Vagina (tissue), 2 donors: ENCODE results near the gene PTPN4.

Experiments used
- POLR2A ChIP-seq, 2 donors: fragments of 450-650 bp; IDR thresholded peaks; one replicate each; pipeline ENCODE4 v1.6.1; 2017; ENCODE audit warnings: antibody characterized with exemption in 2 of 2, mild to moderate bottlenecking in 2 of 2, moderate library complexity in 2 of 2
- TF ChIP-seq, protein P1 (sequence below), 3 experiments: fragments of 450-650 bp in 2 of 3; fragments of 200-600 bp in 1 of 3; sonication (generic) in 1 of 3; IDR thresholded peaks; one replicate each; pipeline ENCODE4 v1.5.1; 2017 to 2019; ENCODE audit warnings: antibody characterized with exemption in 3 of 3, mild to moderate bottlenecking in 2 of 3, moderate library complexity in 2 of 3

DNA sequence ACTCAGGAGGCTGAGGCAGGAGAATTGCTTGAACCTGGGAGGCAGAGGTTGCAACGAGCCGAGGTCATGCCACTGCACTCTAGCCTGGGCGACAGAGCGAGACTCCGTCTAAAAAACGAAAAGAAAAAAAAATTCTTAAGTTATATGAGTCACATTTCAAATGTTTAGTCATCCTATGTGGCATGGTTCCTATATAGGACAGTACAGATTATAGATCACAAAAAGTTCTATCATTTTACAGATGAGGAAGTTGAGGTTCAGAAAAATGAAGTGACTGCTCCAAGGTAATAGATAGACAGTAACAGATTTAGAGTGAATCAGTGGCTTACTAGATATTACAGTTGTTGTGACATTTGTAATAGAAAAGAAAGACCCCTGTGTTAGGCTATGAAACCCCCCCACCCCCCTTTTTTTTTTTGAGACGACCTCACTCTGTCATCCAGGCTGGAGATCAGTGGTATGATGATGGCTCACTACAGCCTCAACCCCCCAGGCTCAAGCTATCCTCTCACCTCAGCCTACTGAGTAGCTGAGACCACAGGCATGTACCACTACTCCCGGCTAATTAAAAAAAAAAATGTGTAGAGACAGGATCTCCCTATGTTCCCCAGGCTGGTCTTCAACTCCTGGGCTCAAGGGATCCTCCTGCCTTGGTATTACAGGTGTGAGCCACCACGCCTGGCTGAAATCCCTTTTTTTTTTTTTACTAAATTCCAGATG, 22.7 kb downstream of the PTPN4 start:
- no peak for TF ChIP-seq POLR2A (IDR thresholded peaks at IDR 0.05)
- TF ChIP-seq, protein P1, sequence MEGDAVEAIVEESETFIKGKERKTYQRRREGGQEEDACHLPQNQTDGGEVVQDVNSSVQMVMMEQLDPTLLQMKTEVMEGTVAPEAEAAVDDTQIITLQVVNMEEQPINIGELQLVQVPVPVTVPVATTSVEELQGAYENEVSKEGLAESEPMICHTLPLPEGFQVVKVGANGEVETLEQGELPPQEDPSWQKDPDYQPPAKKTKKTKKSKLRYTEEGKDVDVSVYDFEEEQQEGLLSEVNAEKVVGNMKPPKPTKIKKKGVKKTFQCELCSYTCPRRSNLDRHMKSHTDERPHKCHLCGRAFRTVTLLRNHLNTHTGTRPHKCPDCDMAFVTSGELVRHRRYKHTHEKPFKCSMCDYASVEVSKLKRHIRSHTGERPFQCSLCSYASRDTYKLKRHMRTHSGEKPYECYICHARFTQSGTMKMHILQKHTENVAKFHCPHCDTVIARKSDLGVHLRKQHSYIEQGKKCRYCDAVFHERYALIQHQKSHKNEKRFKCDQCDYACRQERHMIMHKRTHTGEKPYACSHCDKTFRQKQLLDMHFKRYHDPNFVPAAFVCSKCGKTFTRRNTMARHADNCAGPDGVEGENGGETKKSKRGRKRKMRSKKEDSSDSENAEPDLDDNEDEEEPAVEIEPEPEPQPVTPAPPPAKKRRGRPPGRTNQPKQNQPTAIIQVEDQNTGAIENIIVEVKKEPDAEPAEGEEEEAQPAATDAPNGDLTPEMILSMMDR (IDR thresholded peaks at IDR 0.05): no peak
